NCI-H146 (cell line): ENCODE results near the gene PLCG2.
"Not testable (repeated sequence)": the region's sequence is repeated elsewhere in the genome, so short reads cannot be mapped to it uniquely, and the experiment has no call there.

Experiments
- DNase-seq: peaks from one replicate; lab custom pipeline; 2025; lab: John Stamatoyannopoulos, UW

Gene PLCG2

DNA sequence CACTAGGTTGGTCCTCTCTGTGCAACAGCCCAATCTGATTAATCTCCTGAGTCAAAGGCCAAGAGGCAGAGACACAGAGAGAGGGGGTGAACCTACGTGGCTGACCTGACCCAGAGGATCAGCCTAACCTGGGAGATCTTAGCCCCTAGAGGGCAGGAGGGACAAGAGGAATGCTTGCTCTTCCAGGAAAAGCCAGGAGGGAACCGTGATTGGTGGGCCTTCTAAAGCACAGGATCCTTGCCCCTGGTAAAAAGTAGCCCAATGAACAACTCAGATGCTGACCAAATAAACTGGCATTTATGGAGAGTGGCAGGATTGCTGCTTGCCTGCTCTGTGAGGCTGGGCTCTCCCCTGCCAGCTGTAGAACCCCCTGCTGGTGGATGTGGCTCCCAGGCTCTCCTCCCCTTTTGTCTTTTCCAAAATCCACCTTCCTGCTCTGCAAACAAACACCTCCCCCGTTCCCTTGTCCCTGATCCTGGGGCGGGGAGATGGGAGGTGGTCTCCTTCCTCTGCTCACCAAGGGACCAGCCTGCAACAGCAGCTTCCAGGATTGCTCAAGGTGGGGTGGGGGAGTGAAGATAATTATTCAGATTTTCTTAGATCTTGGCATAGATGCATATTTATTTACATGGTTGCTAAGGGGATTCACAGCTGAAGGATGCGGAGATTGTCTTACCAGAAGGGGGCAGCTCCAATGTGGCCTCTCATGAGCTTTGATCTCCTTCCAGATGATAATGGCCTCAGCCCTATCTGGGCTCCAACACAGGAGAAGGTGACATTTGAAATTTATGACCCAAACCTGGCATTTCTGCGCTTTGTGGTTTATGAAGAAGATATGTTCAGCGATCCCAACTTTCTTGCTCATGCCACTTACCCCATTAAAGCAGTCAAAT lies 160.3 kb downstream of the PLCG2 start:
- peak; percentile 44 for DNase-seq

DNA sequence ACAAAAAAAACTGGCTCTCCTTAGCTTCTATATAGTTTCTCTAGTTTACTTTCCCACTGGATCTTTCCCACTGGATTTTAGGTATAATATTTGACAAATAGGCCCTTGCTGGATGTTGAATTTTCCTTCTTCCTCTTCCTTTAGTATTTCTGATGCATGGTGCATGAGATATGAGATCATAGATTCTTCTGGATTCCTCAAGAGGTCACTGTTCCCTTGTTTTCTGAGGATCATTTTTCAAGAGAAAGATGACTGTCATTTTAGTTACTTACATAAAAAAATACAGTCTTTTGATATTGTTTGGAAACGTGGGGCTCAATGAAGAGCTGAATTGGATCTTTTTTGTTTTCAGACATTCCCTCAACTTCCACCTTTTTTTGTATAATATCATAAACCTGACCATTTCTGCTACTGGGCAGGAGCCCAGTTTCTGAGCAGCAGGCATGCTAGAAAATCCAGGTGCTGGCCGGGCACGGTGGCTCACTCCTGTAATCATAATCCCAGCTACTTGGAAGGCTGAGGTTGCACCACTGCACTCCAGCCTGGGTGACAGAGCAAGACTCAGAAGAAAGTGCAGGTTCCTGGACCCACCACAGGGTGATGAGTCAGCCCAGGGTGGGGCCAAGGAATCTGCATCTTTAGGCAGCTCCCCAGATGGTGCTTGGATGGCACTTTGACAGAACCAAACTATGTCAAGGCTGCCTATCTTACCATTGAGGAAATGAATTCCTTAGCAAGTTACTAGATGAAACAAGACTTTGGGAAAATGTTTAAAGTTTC lies 161.9 kb downstream of the PLCG2 start:
- peak; percentile 43 for DNase-seq

DNA sequence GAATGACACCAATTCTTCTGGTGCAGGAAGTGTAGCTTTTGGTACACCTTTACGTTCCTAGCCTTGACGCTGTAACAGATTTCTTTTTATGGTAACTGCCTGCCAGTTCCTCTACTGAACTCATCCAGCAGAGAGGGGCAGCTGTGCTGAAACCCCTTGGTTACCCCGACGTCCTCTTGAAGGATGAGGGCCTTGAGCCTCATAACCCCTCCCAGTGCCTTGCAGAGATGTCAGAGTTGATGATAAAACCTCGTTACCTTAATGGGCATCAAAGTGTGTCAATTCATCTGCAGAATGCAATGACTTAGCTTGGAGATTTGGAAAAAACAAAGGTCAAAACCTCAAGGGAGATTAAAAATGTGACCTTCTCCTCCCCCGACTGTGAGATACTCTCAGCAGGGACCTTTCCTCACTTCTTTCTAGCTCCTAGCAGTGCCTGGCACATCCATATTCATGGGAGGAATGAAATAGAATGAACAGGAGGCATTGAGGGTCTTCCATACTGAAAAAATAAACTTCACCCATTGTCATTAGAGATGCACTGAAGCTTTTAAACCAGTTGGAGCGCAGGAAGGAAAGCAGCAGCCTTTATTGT lies 163.0 kb downstream of the PLCG2 start:
- DNase-seq = no peak

DNA sequence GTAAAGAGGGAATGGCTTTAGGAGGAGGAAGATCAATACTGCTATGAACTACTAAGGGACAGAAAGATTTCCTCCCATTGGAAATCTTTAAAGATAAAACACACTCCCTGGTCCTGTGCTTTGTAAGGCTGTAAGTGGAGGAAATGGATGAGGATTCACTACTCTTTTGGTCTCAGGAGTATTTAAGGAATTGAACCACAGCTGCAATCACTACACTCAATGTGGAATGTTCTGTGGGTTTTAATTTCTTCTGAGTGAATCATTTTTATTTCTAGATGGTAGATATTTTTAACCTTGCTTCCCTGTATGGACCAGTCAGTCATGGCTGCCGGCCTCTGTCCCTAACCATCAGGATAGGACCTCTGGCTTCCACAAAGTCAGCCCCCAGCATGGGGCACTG lies 166.6 kb downstream of the PLCG2 start:
- DNase-seq = no peak

DNA sequence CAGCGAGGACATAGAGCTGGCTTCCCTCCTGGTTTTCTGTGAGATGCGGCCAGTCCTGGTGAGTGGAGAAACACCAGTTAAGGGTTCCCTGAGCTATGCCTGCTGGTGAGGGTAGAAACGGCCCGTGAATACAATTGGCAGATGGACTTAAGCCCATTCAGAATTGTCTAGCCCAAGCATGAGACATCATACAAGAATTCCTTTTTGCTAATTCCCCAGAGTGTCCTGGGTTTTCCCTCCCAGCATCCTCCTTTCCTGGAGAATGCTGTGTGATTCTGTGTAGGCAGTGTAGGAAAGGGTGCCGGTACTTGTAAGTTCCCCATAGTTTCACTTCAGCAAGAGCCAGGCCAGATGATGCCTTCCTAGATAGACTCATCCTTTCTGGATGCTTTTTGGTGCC lies 167.1 kb downstream of the PLCG2 start:
- no peak for DNase-seq

DNA sequence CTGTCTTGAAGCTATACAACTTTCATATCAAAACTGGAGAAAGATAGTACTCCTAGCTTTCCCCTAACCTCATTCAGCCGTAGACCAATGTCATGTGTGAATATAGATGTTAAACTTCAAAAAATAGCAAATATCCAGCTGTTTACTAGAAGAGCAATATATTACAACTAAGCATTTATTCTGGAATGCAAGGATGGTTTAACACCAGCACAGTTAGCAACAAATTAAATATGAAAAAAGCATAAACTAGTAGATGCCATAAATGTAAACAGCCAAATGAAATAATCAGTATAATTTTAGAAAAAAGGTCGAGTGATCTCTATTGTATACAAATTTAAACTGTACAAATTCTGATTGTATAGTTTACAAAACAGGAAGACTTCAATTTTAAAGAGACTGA lies 172.5 kb downstream of the PLCG2 start:
- DNase-seq = no peak

DNA sequence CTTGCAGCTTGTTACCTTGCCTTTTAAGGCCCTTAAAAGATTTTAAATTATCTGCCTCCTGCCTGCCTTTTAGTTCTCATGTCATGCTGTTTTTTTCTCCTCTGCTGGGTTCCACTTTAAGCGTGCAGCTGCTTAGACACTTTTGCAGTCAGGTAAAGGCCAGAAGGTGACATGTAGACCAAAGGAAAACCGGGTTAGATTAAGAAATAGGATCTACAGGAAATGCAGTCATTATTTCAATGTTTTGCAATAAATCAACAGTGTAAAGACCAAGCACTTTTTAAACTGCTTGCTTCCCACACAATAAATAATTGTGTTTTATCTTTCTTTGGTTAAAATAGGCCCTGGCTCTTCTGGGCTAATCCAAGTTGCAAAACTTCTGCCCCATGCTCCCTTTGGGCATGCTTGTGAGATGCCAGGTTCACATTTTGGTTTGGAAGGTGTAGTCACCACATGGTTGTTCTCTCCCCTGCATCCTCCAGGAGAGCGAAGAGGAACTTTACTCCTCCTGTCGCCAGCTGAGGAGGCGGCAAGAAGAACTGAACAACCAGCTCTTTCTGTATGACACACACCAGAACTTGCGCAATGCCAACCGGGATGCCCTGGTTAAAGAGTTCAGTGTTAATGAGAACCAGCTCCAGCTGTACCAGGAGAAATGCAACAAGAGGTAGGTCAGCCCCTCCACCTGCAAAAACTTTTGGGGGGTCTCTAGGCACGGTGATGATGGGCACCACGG lies 177.3 kb downstream of the PLCG2 start:
- DNase-seq = no peak

DNA sequence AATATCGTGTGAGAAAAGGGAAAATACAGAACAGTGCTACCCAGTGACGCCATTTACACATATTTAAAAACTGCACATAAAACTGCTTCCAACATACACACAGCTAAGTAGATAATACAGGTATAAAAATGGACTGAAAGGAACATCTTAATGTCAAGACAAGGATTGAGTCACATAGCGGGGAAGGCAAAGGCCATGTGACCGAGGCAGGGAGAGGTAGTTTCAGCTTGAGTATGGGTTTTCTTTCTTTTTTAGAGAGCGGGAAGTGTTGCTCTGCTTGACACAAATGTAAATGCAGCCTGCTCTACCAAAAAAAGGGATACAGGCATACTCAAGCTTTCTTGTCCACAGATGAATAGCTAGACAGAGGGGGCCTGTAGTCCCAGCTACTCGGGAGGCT lies 185.7 kb downstream of the PLCG2 start:
- DNase-seq = no peak

DNA sequence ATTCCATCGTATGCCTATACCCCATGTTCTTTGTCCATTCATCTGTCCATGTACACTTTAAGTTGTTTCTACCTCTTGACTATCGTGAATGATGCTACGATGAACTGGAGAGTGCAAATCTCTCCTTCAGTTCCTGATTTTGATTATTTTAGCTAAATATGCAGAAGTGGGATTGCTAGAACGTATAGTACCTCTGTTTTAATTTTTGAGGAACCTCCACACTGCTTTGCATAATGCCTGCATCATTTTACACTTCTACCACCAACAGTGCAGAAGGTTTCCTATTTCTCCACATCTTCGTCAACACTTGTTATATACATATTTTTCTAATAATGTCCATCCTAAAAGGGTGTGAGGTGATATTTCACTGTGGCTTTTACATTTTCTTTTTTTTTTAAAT lies 188.3 kb downstream of the PLCG2 start:
- DNase-seq = no peak

DNA sequence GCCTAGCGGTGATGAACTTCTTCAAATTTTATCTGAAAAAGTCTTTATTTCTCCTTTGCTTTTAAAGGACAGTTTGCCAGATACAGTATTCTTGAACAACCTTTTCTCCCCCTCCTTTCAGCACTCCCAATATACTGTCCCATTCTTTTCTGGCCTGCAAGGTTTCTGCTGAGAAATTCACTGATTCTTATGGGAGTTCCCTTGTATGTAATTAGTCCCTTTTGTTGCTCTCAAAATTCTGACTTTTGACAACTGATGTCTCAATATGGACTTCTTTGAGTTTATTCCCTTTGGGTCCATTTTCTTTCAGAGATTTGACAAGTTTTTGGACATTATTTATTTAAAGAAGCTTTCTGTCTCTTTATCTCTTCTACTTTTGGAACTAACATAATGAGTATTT lies 192.8 kb downstream of the PLCG2 start:
- DNase-seq = no peak

DNA sequence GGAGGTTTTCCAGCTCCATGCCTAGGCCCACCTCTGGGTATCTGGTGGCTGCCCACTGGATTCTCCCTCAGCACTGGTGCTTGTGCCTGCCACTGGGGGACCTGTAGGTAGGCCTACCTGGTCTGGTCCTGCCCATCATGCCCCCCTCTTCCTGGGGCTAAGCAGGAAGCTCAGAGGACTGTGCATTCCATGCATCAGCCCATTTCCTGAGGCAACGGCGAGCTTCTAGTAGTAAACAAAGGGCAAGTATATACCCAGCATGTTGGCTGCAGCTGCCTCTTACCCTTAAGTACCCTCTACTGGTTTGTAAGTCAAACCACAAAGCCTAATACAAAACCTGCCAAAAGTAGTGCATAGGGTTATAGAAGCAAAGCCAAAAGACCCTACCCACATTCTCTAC lies 194.6 kb downstream of the PLCG2 start:
- no peak for DNase-seq

DNA sequence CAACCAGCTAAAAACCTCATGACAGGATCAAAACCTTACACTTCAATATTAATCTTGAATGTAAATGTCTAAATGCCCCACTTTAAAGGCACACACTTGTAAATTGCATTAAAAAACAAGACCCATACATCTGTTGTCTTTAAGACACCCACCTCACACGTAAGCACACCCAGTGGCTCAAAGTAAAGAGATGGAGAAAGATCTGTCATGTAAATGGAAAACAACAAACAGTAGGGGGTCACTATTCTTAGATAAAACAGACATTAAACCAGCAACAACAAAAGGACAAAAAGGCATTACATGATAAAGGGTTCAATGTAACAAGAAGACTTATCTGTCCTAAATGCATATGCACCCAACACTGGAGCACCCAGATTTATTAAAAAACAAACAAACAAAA lies 196.5 kb downstream of the PLCG2 start:
- no peak for DNase-seq

DNA sequence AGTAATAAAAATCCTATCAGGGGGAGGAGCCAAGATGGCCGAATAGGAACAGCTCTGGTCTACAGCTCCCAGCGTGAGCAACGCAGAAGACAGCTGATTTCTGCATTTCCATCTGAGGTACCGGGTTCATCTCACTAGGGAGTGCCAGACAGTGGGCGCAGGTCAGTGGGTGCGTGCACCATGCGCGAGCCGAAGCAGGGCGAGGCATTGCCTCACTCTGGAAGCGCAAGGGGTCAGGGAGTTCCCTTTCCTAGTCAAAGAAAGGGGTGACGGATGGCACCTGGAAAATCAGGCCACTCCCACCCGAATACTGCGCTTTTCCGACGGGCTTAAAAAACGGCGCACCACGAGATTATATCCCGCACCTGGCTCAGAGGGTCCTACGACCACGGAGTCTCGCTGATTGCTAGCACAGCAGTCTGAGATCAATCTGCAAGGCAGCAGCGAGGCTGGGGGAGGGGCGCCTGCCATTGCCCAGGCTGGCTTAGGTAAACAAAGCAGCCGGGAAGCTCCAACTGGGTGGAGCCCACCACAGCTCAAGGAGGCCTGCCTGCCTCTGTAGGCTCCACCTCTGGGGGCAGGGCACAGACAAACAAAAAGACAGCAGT lies 198.3 kb downstream of the PLCG2 start:
- DNase-seq = not testable (repeated sequence)

DNA sequence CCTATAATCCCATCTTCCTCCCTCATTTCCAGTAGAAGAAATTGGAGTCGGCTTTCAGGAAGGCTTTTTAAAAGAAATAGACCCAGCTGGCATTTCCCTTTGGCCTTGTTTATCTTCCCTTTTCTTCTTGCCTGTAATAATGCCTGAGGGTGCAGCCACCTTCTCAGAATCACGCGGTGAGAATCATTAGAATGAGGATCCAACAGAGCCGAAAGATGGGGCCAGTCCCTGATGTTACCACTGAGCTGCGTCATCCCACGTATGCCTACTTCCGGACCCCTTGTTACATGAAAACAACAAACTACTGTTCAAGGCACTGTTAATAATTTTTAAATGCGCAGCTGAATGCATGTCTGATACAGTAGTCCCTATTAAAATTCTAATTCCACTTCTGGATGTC lies 208.0 kb downstream of the PLCG2 start:
- no peak for DNase-seq

DNA sequence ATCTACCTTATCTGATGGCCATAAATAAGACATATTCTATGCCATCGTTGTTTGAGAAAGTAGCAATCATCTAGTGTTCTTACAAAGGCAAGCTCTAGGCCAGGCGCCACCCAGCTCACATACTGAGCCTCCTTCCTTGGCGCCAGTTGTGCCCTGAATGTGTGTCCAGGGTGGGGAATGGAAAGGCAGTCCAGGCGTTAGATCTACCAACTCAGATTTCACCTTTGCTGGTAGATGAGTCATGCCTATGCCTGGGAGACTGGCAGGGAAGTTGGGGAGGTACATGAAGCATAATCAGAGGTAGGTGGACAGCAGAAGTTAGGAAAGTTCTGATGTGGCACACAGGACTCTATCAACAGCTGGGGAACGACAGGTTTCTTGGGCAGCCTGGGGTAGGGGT lies 208.6 kb downstream of the PLCG2 start:
- DNase-seq = no peak

DNA sequence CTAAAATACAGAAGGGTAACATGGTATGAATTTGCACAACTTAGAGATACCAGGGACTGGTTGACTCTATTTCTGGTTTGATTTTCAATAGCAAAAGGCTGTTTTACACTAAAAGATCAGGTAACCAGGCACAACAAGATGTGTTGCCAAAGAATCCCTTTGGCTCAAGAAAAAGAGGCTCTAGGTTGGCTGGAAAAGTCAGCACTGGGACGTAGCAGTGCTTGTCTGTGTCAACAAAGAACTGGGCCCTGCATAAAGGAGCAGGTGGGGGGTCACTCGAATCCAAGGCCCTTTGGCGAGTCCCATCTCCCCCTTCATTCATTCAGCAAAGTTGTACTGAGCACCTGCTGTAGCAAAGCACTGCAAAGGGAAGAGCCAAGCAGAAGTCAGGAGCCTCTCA lies 213.8 kb downstream of the PLCG2 start:
- DNase-seq = no peak

DNA sequence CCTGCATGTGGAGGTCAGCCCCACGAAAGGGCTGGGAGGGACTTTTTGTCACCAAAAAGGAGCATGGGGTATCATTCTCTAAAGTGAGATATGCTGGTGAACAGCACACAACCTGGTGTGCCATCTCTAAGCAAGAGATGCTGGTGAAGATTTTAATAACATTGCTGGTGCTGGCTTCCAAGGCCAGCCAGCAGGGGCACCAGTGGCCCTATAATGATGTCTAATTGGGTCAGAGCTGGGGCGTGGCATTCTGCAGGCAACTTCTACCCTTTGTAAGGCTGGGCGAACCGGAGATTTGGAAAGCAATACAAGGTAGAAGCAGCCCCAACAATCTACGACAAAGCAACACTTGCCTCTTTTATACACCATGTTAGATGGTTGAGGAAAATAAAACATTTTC lies 215.4 kb downstream of the PLCG2 start:
- DNase-seq = no peak

DNA sequence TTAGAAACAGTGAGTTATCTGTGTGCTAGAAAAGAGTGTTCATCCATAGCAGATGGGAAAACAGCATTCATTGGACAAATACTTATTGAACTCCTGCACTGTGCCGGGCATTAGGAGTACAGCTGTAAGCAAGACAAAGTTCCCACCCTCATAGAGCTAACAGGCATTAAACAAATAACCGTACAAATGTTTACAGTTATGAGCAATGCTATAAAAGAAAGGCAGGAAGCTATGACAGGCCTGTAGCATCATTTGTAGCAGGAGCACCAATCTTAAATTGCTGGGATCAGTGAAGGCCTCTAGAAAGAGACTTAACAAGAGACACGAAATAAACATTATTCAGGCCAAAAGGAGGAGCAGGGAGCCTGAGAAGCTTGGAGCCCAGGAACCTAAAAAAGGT lies 216.6 kb downstream of the PLCG2 start:
- no peak for DNase-seq

DNA sequence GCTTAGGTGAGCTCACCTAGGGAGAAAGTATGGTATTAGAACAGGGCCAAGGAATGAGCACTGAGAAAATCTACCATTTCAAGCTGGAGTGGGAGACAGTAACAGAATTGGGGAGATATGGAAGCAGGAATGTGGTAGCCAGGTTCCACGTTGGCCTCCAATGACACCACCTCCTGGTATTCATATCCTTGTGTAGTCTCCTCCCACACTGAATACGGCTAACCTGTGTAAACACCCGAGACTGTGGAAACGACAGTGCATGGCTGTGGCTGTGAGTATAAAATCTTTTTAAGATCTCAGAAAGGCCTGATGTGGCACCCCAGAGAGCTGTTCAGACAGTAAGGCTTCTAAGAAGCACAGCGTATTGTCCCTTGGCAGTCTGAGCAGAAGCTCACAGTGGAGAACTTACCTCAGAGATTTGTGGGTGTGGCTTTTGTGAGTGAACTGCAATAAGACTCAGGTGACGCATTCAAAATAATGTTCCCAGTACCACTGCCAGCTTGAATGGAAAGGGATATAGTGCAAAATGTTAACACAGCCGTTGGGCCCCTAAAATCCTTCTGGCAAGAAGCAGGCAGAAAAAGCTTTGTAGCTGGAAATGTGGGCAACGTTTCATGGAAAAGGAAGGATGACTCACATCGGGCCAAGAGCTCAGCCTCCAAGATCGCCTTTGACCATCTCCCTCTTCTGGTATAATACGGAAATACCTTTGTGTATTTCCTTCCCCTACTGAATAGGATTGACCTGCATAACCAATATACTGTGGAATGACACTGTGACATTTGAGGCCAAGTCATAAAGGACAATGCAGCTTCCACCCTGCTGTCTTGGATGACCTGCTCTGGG lies 217.8 kb downstream of the PLCG2 start:
- DNase-seq = no peak

DNA sequence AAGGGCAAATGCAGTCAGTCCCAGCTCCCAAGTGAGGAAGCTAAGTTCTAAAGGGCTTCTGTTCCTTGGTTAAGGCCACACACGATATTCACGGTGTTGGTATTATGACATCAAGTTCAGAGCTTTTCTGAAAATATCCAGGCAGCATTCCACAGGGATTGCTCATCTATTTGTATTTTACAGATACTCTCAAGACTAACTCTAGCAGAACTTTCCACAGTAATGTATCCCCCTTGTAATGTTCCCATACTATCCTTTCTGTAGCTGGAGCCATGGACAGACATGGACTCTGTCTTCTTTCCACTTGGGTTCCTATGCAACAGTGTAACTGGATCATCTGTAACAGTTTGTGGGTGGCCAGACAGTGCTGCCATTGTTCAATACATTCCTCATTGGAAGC lies 218.6 kb downstream of the PLCG2 start:
- no peak for DNase-seq

DNA sequence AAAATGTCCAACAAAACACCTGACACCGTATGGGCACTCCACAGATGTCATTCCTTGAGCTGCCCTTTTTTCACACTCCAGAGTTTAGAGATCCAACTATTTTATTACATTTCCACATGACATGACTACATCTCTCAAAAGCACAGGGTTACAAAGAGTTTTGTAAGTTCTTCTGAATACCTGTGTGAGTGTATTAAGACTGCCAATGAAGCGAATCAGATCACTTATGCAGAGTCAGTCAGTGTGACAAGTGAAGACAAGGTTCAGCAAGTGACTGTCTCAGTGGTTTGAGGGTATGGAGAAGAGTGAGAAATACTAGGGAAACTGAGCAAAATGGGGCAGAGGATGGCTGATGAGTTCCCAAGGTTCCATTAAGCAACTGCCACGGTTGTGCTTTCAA lies 223.7 kb downstream of the PLCG2 start:
- DNase-seq = no peak
